ENCODE data around the gene TRIM39. TPM values are rescaled to one million over a fixed set of nuclear protein-coding genes. Genes with fewer than 3 reads are reported as not detected.

Gene TRIM39
- total RNA-seq, 1 donor from 2014 or later, result 8.0 TPM

GRCh38 chr6:30327232-30327746, 562 bp downstream of the TRIM39 start:
- no peak for DNase-seq (ENCODE audit: extremely low read depth, low read depth, low spot score)

- DNase-seq (ENCODE audit: extremely low read depth, low read depth, low spot score), result no peak
Observed at GRCh38 chr6:30328397-30328796, 1.7 kb downstream of the TRIM39 start.

- no peak for DNase-seq (ENCODE audit: extremely low read depth, low read depth, low spot score)
Observed at GRCh38 chr6:30329331-30329730, 2.6 kb downstream of the TRIM39 start.

DNA sequence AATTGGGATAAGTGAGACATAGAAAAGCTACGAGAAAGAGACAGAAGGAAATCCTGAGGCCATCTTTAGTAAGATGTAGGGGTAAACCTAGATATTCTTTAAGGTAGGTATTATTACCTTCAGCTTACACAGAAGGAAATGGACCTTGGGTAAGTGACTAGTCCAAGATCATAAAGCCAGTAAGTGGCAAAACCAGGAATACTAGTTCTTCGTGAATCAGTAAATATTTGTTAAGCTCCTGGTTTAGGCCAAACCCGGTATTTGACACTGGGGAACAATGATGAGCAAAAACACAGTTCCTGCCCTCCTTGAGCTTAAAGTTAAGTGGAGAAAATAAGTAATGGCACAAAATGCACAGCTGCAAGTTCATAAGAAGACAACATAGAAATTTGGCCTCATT, 5.3 kb downstream of the TRIM39 start:
- no peak for DNase-seq (ENCODE audit: extremely low read depth, low read depth, low spot score)

DNA sequence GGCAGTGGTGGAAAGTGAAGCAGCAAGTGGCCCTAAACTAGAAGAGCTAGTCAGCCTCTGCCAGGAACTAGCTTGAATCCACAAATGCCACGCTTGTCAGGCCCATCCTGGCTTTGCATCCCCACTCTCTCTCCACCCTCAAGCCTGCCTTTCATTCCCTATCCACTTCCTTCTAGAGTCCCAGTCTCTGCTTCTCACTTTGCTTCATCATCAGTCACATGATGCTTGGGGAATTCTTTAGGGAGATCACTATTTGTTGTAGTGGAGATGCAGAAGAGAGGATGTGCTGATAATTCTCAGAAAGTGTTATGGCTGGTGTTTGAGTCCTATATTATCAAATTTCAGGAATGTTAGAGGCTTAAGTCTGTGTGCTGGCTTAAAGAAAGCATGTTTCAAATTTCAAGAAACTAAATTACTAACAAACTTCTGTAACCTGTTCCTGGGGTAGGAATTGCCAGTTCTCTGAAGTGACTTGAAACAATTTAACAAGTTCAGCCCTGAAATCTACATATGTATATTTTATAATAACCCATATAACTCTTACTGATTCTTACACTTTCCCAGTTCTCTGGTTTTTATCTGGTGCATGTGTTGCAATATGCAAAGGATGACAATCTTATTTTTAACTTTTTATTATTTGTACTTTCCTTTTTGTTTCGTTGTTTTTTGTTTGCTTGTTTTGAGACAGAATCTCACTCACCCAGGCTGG, 7.5 kb downstream of the TRIM39 start:
- DNase-seq (ENCODE audit: extremely low read depth, low read depth, low spot score), result no peak

GRCh38 chr6:30340589-30341054, 13.9 kb downstream of the TRIM39 start:
- no peak for DNase-seq (ENCODE audit: extremely low read depth, low read depth, low spot score)

GRCh38 chr6:30341218-30341617, 14.5 kb downstream of the TRIM39 start:
- DNase-seq (ENCODE audit: extremely low read depth, low read depth, low spot score), result no peak

- DNase-seq (ENCODE audit: extremely low read depth, low read depth, low spot score), result no peak
Observed at GRCh38 chr6:30341728-30342127, 15.0 kb downstream of the TRIM39 start.

- no peak for DNase-seq (ENCODE audit: extremely low read depth, low read depth, low spot score)
Observed at GRCh38 chr6:30344191-30344867, 17.6 kb downstream of the TRIM39 start.

GRCh38 chr6:30344868-30345671, 18.3 kb downstream of the TRIM39 start, which contains the start of gene RPP21:
Gene RPP21, plus strand, starts transcription at chr6:30345156. Its CDS starts 16 bp downstream, at chr6:30345172.
- DNase-seq (ENCODE audit: extremely low read depth, low read depth, low spot score), result no peak

- DNase-seq (ENCODE audit: extremely low read depth, low read depth, low spot score), result no peak
Observed at GRCh38 chr6:30345852-30346251, 19.1 kb downstream of the TRIM39 start.

- DNase-seq (ENCODE audit: extremely low read depth, low read depth, low spot score), result no peak
Observed at GRCh38 chr6:30348957-30349356, 22.2 kb downstream of the TRIM39 start.

DNA sequence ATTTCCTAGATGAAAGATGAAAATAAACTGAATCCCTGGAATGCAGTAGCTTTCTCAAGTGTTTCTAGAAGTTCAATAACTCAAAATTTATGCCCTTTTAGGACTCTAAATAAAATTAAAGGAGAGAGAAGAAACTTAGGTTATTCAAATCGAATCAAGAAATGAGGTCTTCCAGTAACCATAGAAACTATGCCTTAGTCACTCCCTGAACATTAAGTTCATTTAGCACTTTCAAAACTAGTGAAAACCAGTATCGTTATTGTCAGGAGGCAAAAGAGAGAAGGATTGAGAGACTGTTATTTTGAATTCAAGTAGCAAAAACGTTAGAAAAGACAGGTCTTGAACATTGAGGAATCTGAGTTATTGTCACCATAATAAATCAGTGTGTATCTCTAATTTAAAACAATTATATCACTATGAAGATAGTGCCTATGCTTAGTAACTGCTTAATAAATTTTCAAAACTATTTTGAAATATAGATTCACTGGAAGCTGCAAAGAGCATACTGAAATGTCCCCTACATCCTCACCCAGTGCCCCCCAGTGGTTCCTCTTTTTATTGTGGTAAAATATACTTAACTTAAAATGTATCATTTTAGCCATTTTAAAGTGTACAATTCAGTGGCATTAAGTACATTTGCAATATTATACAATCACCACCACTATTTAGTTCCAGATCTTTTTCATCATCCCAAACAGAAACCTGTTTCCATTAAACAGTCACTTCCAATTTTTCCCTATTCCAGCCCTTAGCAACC, 22.9 kb downstream of the TRIM39 start:
- DNase-seq (ENCODE audit: extremely low read depth, low read depth, low spot score), result no peak

- no peak for DNase-seq (ENCODE audit: extremely low read depth, low read depth, low spot score)
Observed at GRCh38 chr6:30350524-30350923, 23.8 kb downstream of the TRIM39 start.

DNA sequence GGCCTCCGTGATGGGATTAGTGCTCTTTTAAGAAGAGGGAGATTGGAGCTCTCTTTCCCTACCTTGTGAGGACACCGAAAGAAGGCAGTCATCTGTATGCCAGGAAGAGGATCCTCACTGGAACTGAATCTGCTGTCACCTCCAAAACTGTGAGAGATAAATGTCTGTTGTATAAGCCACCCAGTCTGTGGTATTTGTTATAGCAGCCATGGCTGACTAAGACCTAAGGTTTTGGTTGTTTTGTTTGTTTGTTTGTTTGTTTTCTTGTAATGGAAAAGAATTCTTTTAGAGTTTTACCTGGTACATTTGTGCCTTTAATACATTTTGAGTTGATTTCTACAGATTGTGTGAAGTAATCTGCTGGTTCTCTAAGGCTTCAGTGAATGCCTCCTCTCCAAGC, 25.8 kb downstream of the TRIM39 start:
- DNase-seq (ENCODE audit: extremely low read depth, low read depth, low spot score), result no peak

DNA sequence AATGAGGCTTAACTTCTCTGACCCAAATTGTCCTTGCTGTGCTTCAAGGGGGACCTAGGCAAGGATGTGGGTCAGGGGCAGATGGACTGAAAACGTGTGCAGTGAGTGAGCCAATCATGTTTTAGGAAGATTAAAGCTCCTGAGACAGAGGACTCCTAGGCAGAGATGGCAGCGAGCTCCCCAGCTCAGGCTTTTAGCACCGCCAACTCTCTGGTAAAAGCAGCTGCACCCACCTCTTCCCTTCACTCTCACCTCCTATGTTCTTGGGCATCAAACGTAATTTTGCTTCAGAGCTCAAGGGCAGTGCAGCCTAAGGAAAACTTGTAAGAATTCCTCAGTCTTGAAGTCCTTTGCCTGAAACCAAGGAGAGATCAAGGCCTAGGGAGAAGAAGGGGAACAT, 28.6 kb downstream of the TRIM39 start:
- no peak for DNase-seq (ENCODE audit: extremely low read depth, low read depth, low spot score)

DNA sequence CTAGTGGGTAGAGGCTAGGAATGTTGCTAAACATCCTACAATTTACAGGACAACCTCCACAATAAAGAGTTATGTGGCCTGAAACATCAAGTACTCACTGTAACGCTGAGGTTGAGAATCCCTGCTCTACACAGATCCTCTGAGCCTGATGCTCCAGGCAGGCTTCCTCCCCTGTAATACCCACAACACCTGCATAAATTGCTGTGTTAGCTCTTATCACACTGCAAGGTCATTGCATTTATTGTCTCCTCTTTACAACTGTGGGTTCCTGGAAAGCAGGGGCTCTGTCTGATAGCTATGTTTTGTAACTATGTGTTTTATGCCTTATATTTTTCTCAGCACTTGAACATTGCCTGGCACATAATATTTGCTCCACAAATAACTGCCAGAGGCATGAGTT, 29.8 kb downstream of the TRIM39 start:
- DNase-seq (ENCODE audit: extremely low read depth, low read depth, low spot score), result no peak

- DNase-seq (ENCODE audit: extremely low read depth, low read depth, low spot score), result peak; percentile 55
Observed at GRCh38 chr6:30357678-30358540, 31.2 kb downstream of the TRIM39 start.

DNA sequence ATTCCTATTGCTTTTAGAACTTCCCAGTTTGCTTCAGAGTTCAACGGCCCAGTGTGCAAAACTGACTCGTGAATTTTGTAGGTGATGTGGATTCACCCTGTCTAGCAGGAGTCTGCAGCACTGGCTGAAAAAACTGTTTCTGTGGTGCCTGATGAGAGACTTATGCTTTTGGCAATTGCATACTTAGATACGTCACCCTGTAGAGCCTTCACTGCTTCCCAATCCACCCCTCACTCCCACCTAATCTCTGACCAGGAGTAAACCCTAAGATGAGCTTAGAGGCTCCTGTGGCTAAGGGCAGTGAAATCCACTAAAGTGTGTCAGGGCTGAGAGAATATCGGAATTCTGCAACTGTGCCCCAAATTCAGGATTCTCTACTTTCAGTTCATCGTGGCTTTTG, 32.5 kb downstream of the TRIM39 start:
- no peak for DNase-seq (ENCODE audit: extremely low read depth, low read depth, low spot score)

GRCh38 chr6:30360139-30360538, 33.4 kb downstream of the TRIM39 start:
- no peak for DNase-seq (ENCODE audit: extremely low read depth, low read depth, low spot score)
